ENCODE measurements around the gene AMBP.

DNA sequence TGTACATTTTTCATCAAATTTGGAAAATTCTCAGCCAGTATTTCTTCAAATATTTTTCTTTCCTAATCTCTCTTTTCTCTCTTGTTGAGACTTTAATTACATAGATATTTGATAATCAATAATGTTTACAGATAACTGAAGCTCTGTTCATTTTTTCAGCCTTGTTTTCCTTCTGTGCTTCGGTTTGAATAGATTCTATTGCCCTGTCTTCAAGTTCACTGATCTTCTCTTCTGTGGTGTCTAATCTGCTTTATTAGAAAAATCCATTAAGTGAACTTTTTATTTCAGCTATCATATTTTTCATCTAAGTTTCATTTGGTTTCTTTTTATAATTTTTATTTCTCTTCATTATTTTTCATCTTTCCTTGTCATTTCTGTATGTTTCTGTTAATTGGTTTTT lies 54.1 kb downstream of the AMBP start:
- TF ChIP-seq, protein P1, sequence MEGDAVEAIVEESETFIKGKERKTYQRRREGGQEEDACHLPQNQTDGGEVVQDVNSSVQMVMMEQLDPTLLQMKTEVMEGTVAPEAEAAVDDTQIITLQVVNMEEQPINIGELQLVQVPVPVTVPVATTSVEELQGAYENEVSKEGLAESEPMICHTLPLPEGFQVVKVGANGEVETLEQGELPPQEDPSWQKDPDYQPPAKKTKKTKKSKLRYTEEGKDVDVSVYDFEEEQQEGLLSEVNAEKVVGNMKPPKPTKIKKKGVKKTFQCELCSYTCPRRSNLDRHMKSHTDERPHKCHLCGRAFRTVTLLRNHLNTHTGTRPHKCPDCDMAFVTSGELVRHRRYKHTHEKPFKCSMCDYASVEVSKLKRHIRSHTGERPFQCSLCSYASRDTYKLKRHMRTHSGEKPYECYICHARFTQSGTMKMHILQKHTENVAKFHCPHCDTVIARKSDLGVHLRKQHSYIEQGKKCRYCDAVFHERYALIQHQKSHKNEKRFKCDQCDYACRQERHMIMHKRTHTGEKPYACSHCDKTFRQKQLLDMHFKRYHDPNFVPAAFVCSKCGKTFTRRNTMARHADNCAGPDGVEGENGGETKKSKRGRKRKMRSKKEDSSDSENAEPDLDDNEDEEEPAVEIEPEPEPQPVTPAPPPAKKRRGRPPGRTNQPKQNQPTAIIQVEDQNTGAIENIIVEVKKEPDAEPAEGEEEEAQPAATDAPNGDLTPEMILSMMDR (conservative IDR thresholded peaks at IDR 0.05; ENCODE audit: low read depth, low read length): no peak
- no peak for TF ChIP-seq EZH2 (IDR thresholded peaks at IDR 0.05; ENCODE audit: low read length, unreplicated experiment)

All from PC-3 (cell line).